Activated gamma-delta T cell (primary cell): ENCODE data around the gene PLIN1.

Experiments used
- DNase-seq: peaks from one replicate; lab custom pipeline; 2025; lab: John Stamatoyannopoulos, UW

Gene PLIN1

DNA sequence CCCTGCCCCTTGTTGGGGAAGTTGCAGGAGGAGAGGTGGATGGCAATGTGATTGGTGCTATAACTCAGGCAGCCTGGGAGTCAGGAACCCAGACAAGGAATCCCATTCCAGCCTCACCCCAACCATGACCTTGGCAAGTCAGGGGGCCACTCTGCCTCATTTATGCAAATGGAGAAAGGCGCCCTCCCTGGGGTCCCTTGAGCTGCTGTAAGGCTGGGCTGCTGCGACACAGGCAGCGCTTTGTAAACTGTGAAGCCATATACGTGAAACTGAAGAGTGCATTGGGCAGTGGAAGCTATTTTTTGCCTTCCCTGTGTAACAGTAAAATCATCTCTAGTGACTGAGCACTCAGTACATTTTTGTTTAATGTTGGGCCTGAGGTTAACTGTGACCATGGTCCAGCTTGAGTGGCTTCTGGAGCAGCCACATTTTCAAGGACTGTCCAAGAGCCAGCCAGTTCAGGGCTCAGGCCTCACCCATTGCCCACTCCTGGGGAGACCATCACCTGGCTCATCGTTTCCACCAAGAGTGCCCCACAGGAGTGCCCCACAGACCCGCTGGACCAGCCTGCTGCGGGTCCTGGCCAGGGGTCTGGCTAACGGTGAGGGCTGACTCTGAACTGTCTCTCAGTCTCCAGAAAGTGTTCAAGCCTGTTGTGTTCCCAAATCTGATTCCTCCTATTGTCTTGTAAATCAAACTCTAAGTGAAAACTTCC, 51.8 kb downstream of the PLIN1 start:
- DNase-seq = no peak

DNA sequence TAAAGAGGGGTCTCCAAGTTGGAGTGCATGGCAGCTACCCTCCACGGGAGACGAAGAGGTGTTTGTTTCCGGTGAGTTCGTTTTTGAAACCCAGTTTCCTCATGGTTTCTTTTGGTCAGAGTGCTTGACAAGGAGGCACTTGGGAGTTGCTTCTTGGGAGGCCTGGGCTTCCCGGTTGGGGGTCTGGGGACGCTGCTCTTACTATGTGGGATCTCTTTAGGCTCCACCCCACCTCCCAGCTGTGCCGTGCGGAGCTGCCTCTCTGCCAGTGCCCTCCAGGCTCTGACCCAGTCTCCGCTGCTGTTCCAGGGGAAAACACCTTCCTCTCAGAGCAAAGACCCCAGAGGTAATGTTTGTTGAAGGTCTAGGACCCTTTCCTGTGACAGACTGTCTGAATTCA, 53.5 kb downstream of the PLIN1 start:
- no peak for DNase-seq

DNA sequence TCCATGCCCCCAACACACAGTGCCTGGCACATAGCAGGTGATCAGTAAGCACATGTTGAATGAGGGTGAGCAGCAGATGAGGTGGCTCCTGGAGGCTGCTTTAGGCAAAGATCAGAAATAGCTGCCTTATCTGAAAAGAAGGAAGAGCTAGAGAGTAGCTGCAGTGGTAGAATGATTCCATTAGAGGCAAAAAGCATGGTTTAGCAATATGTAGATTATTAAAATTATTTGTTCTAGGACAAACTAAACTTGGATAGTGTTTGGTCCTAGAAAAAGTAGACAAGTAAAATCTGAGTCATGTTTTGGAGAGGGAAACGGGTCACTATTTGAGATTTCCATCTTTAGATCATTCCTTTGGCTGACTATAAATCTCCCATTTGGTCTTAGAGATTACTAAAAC, 56.0 kb downstream of the PLIN1 start:
- DNase-seq = no peak

GRCh38 chr15:89621547-89621946, 57.6 kb downstream of the PLIN1 start:
- no peak for DNase-seq

- no peak for DNase-seq
Observed at GRCh38 chr15:89616228-89616627, 62.9 kb downstream of the PLIN1 start.

GRCh38 chr15:89615135-89615534, 64.0 kb downstream of the PLIN1 start:
- DNase-seq = no peak
